Measurements from ENCODE around the gene PRPF19. TPM values are rescaled to one million over a fixed set of nuclear protein-coding genes. Genes with fewer than 3 reads are reported as not detected.

The PRPF19 gene
- total RNA-seq (2013; cell fraction: nucleolus; rRNA removed), result 51.1 and 62.0 TPM in 2 replicates
- total RNA-seq (2014; rRNA removed) (95.6 and 109 TPM in 2 replicates), total RNA-seq (2014; rRNA removed; fragmentation: Illumina TruSeq; extraction: Trizol) (48.7 and 53.1 TPM in 2 replicates), total RNA-seq (2021) (165 and 170 TPM in 2 replicates), polyA plus RNA-seq (2011; rRNA removed) (12.9 and 25.6 TPM in 2 replicates), polyA plus RNA-seq (2014; fragmentation: Illumina TruSeq; extraction: Trizol) (109 and 151 TPM in 2 replicates), polyA plus RNA-seq (2014; fragmentation: Nextera tagmentation; extraction: Ambion mirVana) (10 to 100 TPM in 1 of 2 experiments, 1 to 10 TPM in 1; 8.7 to 27.7 TPM), polyA plus RNA-seq (2014; rRNA removed) (74.4 and 88.5 TPM in 2 replicates), polyA plus RNA-seq (2016; fragmentation: Nextera tagmentation; extraction: Ambion mirVana) (10 to 100 TPM; 59.8 to 62.9 TPM), polyA minus RNA-seq (2011; rRNA and poly(A)+ RNA removed) (20.9 and 45.0 TPM in 2 replicates), Bru-seq, nascent RNA (percentile 93 among the genes with signal in this experiment), BruChase-seq, experiment 1, labeled RNA remaining after a 6-hour chase (percentile 91 among the genes with signal in this experiment), BruChase-seq, experiment 2, labeled RNA remaining after a 2-hour chase (percentile 88 among the genes with signal in this experiment)
- 57.2 TPM for polyA plus RNA-seq (2011; ENCODE audit: low read depth)
- polyA plus RNA-seq (2011; cell fraction: cytosol; rRNA removed), result 44.9 and 48.1 TPM in 2 replicates
- polyA plus RNA-seq (2011; cell fraction: nucleus; rRNA removed), result 51.8 and 78.3 TPM in 2 replicates
- polyA plus RNA-seq (2012), result 81.7 and 107 TPM in 2 replicates
- 31.7 and 35.9 TPM in 2 replicates for polyA minus RNA-seq (2011; cell fraction: cytosol; rRNA and poly(A)+ RNA removed)
- polyA minus RNA-seq (2011; cell fraction: nucleus; rRNA and poly(A)+ RNA removed), result 34.9 and 61.6 TPM in 2 replicates
- long read RNA-seq, experiment 1, result 0 reads
- long read RNA-seq, experiment 2, partial matches to known transcripts, result 1 of 1 reads
- long read RNA-seq, experiment 2, other reads (novel, unspliced or antisense), result 0 of 1 reads

- H3K4me3 ChIP-seq, result peak within 1 kb of the TSS; percentile 86
- in situ Hi-C loops (cut with MboI) (no loop called here), intact Hi-C loops (cut with micrococcal nuclease; ENCODE audit: unreplicated experiment) (loop anchor here (2.0 to 5.0 kb wide), 2 partner anchors 144 to 254 kb away; partner anchors contain the start of gene VPS37C)
- no TSS peak for BruUV-seq (replicated peaks)
- H3K9ac ChIP-seq (ENCODE audit: control insufficient read depth, insufficient read depth, low read length), result peak within 1 kb of the TSS; percentile 93
- peak within 1 kb of the TSS; percentile 89 for H3K27ac ChIP-seq (ENCODE audit: control insufficient read depth, insufficient read depth)
- SMC1A ChIA-PET (ENCODE audit: uncharacterized antibody, unreplicated experiment), result interaction anchor here (1.1 to 8.0 kb wide), 6 partner anchors 8 to 143 kb away, joined by 3 to 57 read pairs (median 6); no protein-coding TSS in a partner anchor
- H3K9me3 ChIP-seq (replicated peaks; ENCODE audit: control insufficient read depth, insufficient read depth, low read length), result peaks cover 8% of the 10 kb centered on the region
- DNase-seq (ENCODE audit: low read depth, low spot score) (peak; percentile 93), ATAC-seq (peak; percentile 87), FAIRE-seq (peak; percentile 93)
- H3K79me2 ChIP-seq (ENCODE audit: control insufficient read depth, insufficient read depth, low read length), result peaks cover 34% of the 10 kb centered on the region
- H3K36me3 ChIP-seq (ENCODE audit: control insufficient read depth in 2 of 2, insufficient read depth in 2 of 2, low read length in 1 of 2), result peaks cover 10 to 11% of the 10 kb centered on the region in 2 experiments; a peak in 3 of 4 replicates
- under 1% methylated on average over 60 of the region's 75 CpGs for WGBS (ENCODE audit: insufficient coverage, insufficient replicate concordance, low lambda C conversion rate, missing lambda C conversion rate)
- POLR2A ChIA-PET, result interaction anchor here (0.6 to 1.7 kb wide), 9 partner anchors 9 to 355 kb away, joined by 3 to 6 read pairs (median 4); no protein-coding TSS in a partner anchor
- peaks cover 8% of the 10 kb centered on the region for H4K20me1 ChIP-seq (ENCODE audit: control insufficient read depth, insufficient read depth)
- H3K4me1 ChIP-seq (ENCODE audit: control insufficient read depth, insufficient read depth, low read length), result peaks cover 36% of the 10 kb centered on the region
- CTCF ChIA-PET, result interaction anchor here (0.9 to 11.5 kb wide), 7 partner anchors 9 to 451 kb away, joined by 3 to 135 read pairs (median 9); no protein-coding TSS in a partner anchor
- H3K4me2 ChIP-seq (ENCODE audit: control insufficient read depth, insufficient read depth), result peak within 1 kb of the TSS; percentile 100
- RAD21 ChIA-PET (ENCODE audit: unreplicated experiment), result interaction anchor here (1.0 to 3.8 kb wide), 6 partner anchors 7 to 278 kb away, joined by 3 to 18 read pairs (median 6); partner anchors contain the start of gene TMEM109
- peak within 1 kb of the TSS; percentile 68 for H2AFZ ChIP-seq (ENCODE audit: control insufficient read depth, low read depth, low read length)
- no peaks in the 10 kb centered on the region for H3K27me3 ChIP-seq (replicated peaks in 1 of 2; ENCODE audit: control insufficient read depth in 2 of 2, insufficient read depth in 2 of 2, low read length in 1 of 2)
- peak; percentile 85 for TF ChIP-seq MYC (IDR thresholded peaks at IDR 0.05; ENCODE audit: insufficient read depth, insufficient read length, insufficient replicate concordance, low read length, severe bottlenecking)
- 0 out of 2 replicates have a peak, but pooled peaks have one; percentile 26 for TF ChIP-seq TCF12 (IDR thresholded peaks at IDR 0.05; ENCODE audit: low read depth, low read length)
- no peak for TF ChIP-seq TARDBP (IDR thresholded peaks at IDR 0.05; ENCODE audit: borderline replicate concordance)
- no peak for TF ChIP-seq NR2C1 (IDR thresholded peaks at IDR 0.05)
- no peak for TF ChIP-seq PML (IDR thresholded peaks at IDR 0.05; ENCODE audit: low read length)
- peak; percentile 11; the same call in 1 of the 2 replicates for TF ChIP-seq PAX5 (IDR thresholded peaks at IDR 0.05; ENCODE audit: borderline replicate concordance, low read depth, low read length)
- TF ChIP-seq E2F4 (IDR thresholded peaks at IDR 0.05; ENCODE audit: low read depth, low read length), result peak; percentile 70; the same call in 1 of the 2 replicates
- peak; percentile 95 for TF ChIP-seq MXI1 (IDR thresholded peaks at IDR 0.05; ENCODE audit: low read depth, low read length)
- TF ChIP-seq E2F8 (IDR thresholded peaks at IDR 0.05; ENCODE audit: low read depth, partially characterized antibody), result no peak
- TF ChIP-seq YY1 (IDR thresholded peaks at IDR 0.05; ENCODE audit: low read depth, low read length), result peak; percentile 86; the same call in 1 of the 2 replicates
- TF ChIP-seq POLR2AphosphoS5 (IDR thresholded peaks at IDR 0.05; ENCODE audit: low read length), result peak; percentile 96
- TF ChIP-seq PKNOX1 (IDR thresholded peaks at IDR 0.05), result peak; percentile 57
- TF ChIP-seq SIN3A (IDR thresholded peaks at IDR 0.05; ENCODE audit: low read depth, low read length), result peak; percentile 86
- peak; percentile 99 for TF ChIP-seq ZSCAN29 (IDR thresholded peaks at IDR 0.05)
These were observed at the start of gene PRPF19 for GRCh38 chr11:60906132-60906972. Gene PRPF19 (minus strand): TSS chr11:60906585. CDS start chr11:60906382, 203 bp downstream.

Data from GM12878 (cell line).